AG04450 (cell line): Measurements from ENCODE around the gene CACNB4. TPM values are rescaled to one million over a fixed set of nuclear protein-coding genes. Genes with fewer than 3 reads are reported as not detected.

Source experiments
- CTCF ChIA-PET: fragments of 300-600, 350-600 bp; formaldehyde crosslinking; extraction: SDS; loops from one replicate; lab custom pipeline; 2022; ENCODE audit warnings: antibody characterized with exemption, inconsistent platforms; lab: Charles Lee
- POLR2A ChIA-PET: fragments of 350-600 bp; formaldehyde crosslinking; extraction: SDS; loops from one replicate; lab custom pipeline; 2021; ENCODE audit warnings: antibody characterized with exemption, inconsistent platforms; lab: Yijun Ruan, JAX
- DNase-seq: peaks from one replicate; pipeline ENCODE4 v3.0.0-alpha.2; 2011; ENCODE audit warnings: low read depth, low spot score
- H3K27ac ChIP-seq: one replicate; pipeline ENCODE4 v1.5.1; 2012; ENCODE audit warnings: low read depth, low read length, control low read depth
- H3K27me3 ChIP-seq: one replicate; pipeline ENCODE4 v1.6.0; 2012; ENCODE audit warnings: low read length; ENCODE audit not compliant: control insufficient read depth, insufficient read depth
- H3K4me3 ChIP-seq: 2 replicates; pipeline ENCODE4 v1.5.1; 2011; ENCODE audit warnings: mild to moderate bottlenecking, low read depth, low read length, control low read depth
- H3K9me3 ChIP-seq: 2 replicates; pipeline ENCODE4 v1.5.1; 2012; ENCODE audit warnings: low read length; ENCODE audit not compliant: control insufficient read depth, insufficient read depth
- CTCF ChIP-seq: IDR thresholded peaks from 2 replicates; pipeline ENCODE4 v1.5.1; 2011; ENCODE audit warnings: low read depth, low read length, control low read depth, inconsistent platforms
- polyA plus RNA-seq: library from polyadenylated mRNA; depleted of rRNA; stranded (reverse); fragments of >200 nt; gene quantifications from 2 replicates; pipeline ENCODE4 v1.2.3, GENCODE V29; 2011; rRNA removed
- small RNA-seq: library from RNA; depleted of rRNA; stranded (forward); fragments of <200 nt; gene quantifications from one replicate; pipeline ENCODE3, GENCODE V24; 2012; ENCODE audit warnings: low read depth; ENCODE audit not compliant: insufficient read length

Gene CACNB4
- polyA plus RNA-seq, 1 experiment: 0.22 TPM

- no peaks in the 10 kb centered on the region for H3K9me3 ChIP-seq
- H3K27ac ChIP-seq: no peak overlapping the region
- H3K27me3 ChIP-seq: no peaks in the 10 kb centered on the region
- no peak overlapping the region for H3K4me3 ChIP-seq
- ChIA-PET CTCF (interaction anchor here (0.6 kb wide), 1 partner anchor 245 kb away, joined by 3 read pairs; no protein-coding TSS in a partner anchor), POLR2A (no interaction called here)
- DNase-seq: no peak
- TF ChIP-seq CTCF: no peak
Observed at GRCh38 chr2:151783133-151783520, 315.7 kb downstream of the CACNB4 start.

Small RNAs within 50 kb of the gene (small RNA-seq; reads per million reads assigned to genes)
- gene RPL30P2: not detected

Other genes starting within 250 kb of the CACNB4 start
- 27.6 and 38.0 TPM in 2 replicates for gene STAM2, start 76.7 kb upstream of the CACNB4 start, polyA plus RNA-seq
- gene FMNL2, start 236.1 kb upstream of the CACNB4 start, polyA plus RNA-seq: 16.2 and 22.0 TPM in 2 replicates